ENCODE measurements around the gene GADD45A.

DNA sequence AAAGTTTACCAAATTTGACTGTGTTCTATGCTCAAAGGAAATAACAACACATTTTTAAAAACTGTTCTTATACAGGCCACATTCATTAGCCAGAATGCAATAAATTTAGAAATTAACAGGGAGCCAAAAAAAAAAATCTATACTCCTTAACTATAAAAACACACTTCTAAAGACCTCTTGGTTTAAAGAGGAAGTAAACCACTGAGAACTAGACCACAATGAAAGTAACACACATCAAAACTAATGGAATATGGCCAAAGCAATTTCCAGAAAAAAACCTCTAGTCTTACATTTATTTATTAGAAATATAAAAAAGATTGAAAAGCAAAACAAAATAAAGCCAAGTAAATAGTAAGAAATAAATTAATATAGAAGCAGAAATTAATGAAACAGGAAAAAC is 48.9 kb upstream of the GADD45A start:
- TF ChIP-seq, protein P1, sequence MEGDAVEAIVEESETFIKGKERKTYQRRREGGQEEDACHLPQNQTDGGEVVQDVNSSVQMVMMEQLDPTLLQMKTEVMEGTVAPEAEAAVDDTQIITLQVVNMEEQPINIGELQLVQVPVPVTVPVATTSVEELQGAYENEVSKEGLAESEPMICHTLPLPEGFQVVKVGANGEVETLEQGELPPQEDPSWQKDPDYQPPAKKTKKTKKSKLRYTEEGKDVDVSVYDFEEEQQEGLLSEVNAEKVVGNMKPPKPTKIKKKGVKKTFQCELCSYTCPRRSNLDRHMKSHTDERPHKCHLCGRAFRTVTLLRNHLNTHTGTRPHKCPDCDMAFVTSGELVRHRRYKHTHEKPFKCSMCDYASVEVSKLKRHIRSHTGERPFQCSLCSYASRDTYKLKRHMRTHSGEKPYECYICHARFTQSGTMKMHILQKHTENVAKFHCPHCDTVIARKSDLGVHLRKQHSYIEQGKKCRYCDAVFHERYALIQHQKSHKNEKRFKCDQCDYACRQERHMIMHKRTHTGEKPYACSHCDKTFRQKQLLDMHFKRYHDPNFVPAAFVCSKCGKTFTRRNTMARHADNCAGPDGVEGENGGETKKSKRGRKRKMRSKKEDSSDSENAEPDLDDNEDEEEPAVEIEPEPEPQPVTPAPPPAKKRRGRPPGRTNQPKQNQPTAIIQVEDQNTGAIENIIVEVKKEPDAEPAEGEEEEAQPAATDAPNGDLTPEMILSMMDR (IDR thresholded peaks at IDR 0.05): no peak
- TF ChIP-seq EZH2 (IDR thresholded peaks at IDR 0.05): no peak
